Astrocyte (in vitro differentiated cells and primary cell): ENCODE measurements around the gene CIAO2B. TPM values are rescaled to one million over a fixed set of nuclear protein-coding genes. Genes with fewer than 3 reads are reported as not detected.

ENCODE experiments used
- DNase-seq: peaks from one replicate; pipeline ENCODE4 v3.0.0-alpha.2; 2010; ENCODE audit warnings: low read depth
- FAIRE-seq: peaks from 2 replicates; lab custom pipeline; 2011; peaks lifted over from hg19 to GRCh38; lab: Jason Lieb, UNC
- H2AFZ ChIP-seq: 2 replicates; pipeline ENCODE4 v1.6.0; 2012; ENCODE audit warnings: low read depth, low read length, inconsistent platforms
- H3K27ac ChIP-seq: 2 replicates; pipeline ENCODE4 v1.5.1; 2011; ENCODE audit warnings: low read depth, low read length, inconsistent platforms
- H3K27me3 ChIP-seq: 2 replicates; pipeline ENCODE4 v1.6.0; 2011; ENCODE audit warnings: low read length, inconsistent platforms; ENCODE audit not compliant: insufficient read depth
- H3K36me3 ChIP-seq: 2 replicates; pipeline ENCODE4 v1.5.1; 2011; ENCODE audit warnings: low read length, inconsistent platforms; ENCODE audit not compliant: insufficient read depth
- H3K4me1 ChIP-seq: 2 replicates; pipeline ENCODE4 v1.5.1; 2011; ENCODE audit warnings: low read length, inconsistent platforms; ENCODE audit not compliant: insufficient read depth
- H3K4me2 ChIP-seq: 2 replicates; pipeline ENCODE4 v1.6.0; 2012; ENCODE audit warnings: low read length, inconsistent platforms
- H3K4me3 ChIP-seq: 2 replicates; pipeline ENCODE4 v1.5.1; 2011; ENCODE audit warnings: low read depth, mild to moderate bottlenecking, low read length, inconsistent platforms; ENCODE audit not compliant: insufficient read depth
- H3K79me2 ChIP-seq: 2 replicates; pipeline ENCODE4 v1.6.0; 2012; ENCODE audit warnings: mild to moderate bottlenecking, low read length, inconsistent platforms; ENCODE audit not compliant: insufficient read depth
- H3K9ac ChIP-seq: 2 replicates; pipeline ENCODE4 v1.6.0; 2012; ENCODE audit warnings: mild to moderate bottlenecking, low read length, inconsistent platforms
- H3K9me3 ChIP-seq: 2 replicates; pipeline ENCODE4 v1.5.1; 2012; ENCODE audit warnings: low read depth, mild to moderate bottlenecking, low read length, inconsistent platforms; ENCODE audit not compliant: insufficient read depth
- H4K20me1 ChIP-seq: 2 replicates; pipeline ENCODE4 v1.6.0; 2012; ENCODE audit warnings: low read length, inconsistent platforms; ENCODE audit not compliant: insufficient read depth
- H3K27ac Mint-ChIP-seq: one replicate; pipeline ENCODE4 v1.8.0; 2021; ENCODE audit warnings: mild to moderate bottlenecking, mixed read lengths; ENCODE audit not compliant: unreplicated experiment
- H3K27me3 Mint-ChIP-seq: one replicate; pipeline ENCODE4 v1.8.0; 2021; ENCODE audit warnings: low read depth, mixed read lengths; ENCODE audit not compliant: unreplicated experiment
- H3K36me3 Mint-ChIP-seq: one replicate; pipeline ENCODE4 v1.8.0; 2021; ENCODE audit warnings: low read depth, mixed read lengths; ENCODE audit not compliant: unreplicated experiment
- H3K4me1 Mint-ChIP-seq: one replicate; pipeline ENCODE4 v1.8.0; 2021; ENCODE audit warnings: low read depth, mixed read lengths; ENCODE audit not compliant: unreplicated experiment
- H3K4me3 Mint-ChIP-seq: one replicate; pipeline ENCODE4 v1.8.0; 2021; ENCODE audit warnings: mild to moderate bottlenecking, moderate library complexity, mixed read lengths; ENCODE audit not compliant: unreplicated experiment
- H3K9me3 Mint-ChIP-seq: one replicate; pipeline ENCODE4 v1.8.0; 2021; ENCODE audit warnings: mild to moderate bottlenecking, mixed read lengths; ENCODE audit not compliant: unreplicated experiment
- EZH2 ChIP-seq: IDR thresholded peaks from 2 replicates; pipeline ENCODE4 v1.6.1; 2012; ENCODE audit warnings: mild to moderate bottlenecking, low read length, inconsistent platforms; ENCODE audit not compliant: insufficient read depth
- total RNA-seq: library from RNA; stranded (reverse); gene quantifications from 2 replicates; pipeline ENCODE4 v1.2.1, GENCODE V29; 2021
- TF ChIP-seq, protein P1 (sequence below): IDR thresholded peaks from 2 replicates; pipeline ENCODE4 v1.5.1; 2011; ENCODE audit warnings: low read depth, mild to moderate bottlenecking, inconsistent platforms, low read length, moderate library complexity; ENCODE audit not compliant: insufficient read depth

Gene CIAO2B
- total RNA-seq, 1 donor from 2014 or later, result 75.6 TPM

DNA sequence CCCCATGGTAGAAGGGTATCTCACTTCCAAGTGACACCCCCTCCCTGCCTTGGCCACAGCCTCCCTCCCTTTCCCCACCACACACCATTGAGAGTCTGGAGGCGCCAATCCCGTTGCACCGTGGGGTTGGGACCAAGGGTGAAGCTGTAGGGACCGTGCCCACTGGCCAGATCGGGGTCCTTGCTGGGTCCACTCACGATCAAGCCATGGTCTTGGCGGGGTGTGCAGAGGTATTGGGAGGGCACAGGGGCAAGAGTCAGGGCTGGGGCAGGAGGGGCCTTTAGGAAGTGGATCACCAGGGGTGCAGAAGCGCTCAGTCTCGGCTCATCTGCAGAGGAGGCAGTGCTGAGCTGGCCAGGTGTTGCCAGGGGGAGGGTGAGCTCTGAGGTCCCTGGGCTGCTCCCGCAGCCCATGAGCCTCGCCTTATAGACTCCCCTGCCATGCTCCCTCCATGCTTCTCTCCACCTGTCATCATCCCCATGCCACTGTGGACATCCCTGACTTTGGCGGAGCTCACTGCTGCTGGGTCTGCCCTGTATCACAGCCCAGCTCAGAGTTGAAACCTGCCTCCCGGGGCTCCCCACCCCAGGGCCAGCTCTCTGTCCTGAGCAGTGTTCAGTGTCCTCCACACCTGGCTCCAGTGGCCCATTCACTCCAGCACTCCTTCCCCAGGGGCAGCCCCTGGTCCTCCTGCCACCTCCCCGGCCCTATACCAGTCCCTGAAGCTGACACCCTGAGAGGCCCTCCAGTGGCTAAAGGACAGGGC lies 23.8 kb downstream of the CIAO2B start:
- Histone ChIP-seq H3K27ac (no peak overlapping the region), H3K9me3 (no peaks in the 10 kb centered on the region), H3K4me3 (no peak overlapping the region), H3K27me3 (peaks cover 11% of the 10 kb centered on the region), H3K4me2 (no peak overlapping the region), H4K20me1 (no peaks in the 10 kb centered on the region), H2AFZ (no peak overlapping the region), H3K79me2 (no peaks in the 10 kb centered on the region), H3K9ac (no peak overlapping the region), H3K4me1 (no peaks in the 10 kb centered on the region), H3K36me3 (no peaks in the 10 kb centered on the region)
- peaks cover 58% of the 10 kb centered on the region for H3K27me3 Mint-ChIP-seq
- TF ChIP-seq, protein P1, sequence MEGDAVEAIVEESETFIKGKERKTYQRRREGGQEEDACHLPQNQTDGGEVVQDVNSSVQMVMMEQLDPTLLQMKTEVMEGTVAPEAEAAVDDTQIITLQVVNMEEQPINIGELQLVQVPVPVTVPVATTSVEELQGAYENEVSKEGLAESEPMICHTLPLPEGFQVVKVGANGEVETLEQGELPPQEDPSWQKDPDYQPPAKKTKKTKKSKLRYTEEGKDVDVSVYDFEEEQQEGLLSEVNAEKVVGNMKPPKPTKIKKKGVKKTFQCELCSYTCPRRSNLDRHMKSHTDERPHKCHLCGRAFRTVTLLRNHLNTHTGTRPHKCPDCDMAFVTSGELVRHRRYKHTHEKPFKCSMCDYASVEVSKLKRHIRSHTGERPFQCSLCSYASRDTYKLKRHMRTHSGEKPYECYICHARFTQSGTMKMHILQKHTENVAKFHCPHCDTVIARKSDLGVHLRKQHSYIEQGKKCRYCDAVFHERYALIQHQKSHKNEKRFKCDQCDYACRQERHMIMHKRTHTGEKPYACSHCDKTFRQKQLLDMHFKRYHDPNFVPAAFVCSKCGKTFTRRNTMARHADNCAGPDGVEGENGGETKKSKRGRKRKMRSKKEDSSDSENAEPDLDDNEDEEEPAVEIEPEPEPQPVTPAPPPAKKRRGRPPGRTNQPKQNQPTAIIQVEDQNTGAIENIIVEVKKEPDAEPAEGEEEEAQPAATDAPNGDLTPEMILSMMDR, result no peak
- no peak for TF ChIP-seq EZH2
- no peak overlapping the region for H3K4me3 Mint-ChIP-seq
- FAIRE-seq (no peak), DNase-seq (no peak)
- peaks cover 4% of the 10 kb centered on the region for H3K36me3 Mint-ChIP-seq
- peaks cover 5% of the 10 kb centered on the region for H3K4me1 Mint-ChIP-seq
- H3K27ac Mint-ChIP-seq, result no peak overlapping the region
- peaks cover 11% of the 10 kb centered on the region for H3K9me3 Mint-ChIP-seq

- no peaks in the 10 kb centered on the region for H3K79me2 ChIP-seq
- no peaks in the 10 kb centered on the region for H4K20me1 ChIP-seq
- H3K9ac ChIP-seq, result no peak overlapping the region
- FAIRE-seq (no peak), DNase-seq (no peak)
- H3K4me1 ChIP-seq, result no peaks in the 10 kb centered on the region
- no peak overlapping the region for H2AFZ ChIP-seq
- H3K4me2 ChIP-seq, result no peak overlapping the region
- Mint-ChIP-seq H3K36me3 (peaks cover 4% of the 10 kb centered on the region), H3K4me3 (no peak overlapping the region), H3K4me1 (peaks cover 13% of the 10 kb centered on the region), H3K27ac (no peak overlapping the region), H3K9me3 (peaks cover 6% of the 10 kb centered on the region), H3K27me3 (peaks cover 46% of the 10 kb centered on the region)
- no peaks in the 10 kb centered on the region for H3K36me3 ChIP-seq
- no peak for TF ChIP-seq EZH2
- no peaks in the 10 kb centered on the region for H3K9me3 ChIP-seq
- H3K4me3 ChIP-seq, result no peak overlapping the region
- H3K27ac ChIP-seq, result no peak overlapping the region
- peaks cover 11% of the 10 kb centered on the region for H3K27me3 ChIP-seq
Observed at GRCh38 chr16:66908762-66909559, 25.2 kb downstream of the CIAO2B start.

DNA sequence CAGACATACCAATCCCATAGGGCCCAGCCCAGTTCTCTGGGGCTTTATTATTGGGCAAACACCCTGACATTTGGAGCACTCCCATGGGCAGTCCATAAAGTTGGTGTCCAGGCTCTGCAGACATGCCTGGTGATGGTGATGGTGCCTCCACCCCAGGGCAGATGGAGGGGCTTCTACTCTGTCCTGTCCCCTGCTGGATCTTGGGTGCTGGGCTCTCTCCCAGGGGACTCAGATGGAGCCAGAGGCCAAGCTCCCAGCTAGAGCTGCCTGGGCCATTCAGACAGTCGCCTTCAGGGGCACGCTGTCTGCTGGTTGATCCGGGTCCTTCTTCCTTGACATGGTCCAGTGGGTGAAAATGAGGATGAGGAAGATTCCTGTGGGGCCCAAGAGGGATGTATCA lies 26.1 kb downstream of the CIAO2B start:
- no peak for FAIRE-seq
- H3K4me1 Mint-ChIP-seq, result peaks cover 13% of the 10 kb centered on the region
- TF ChIP-seq EZH2, result no peak
- TF ChIP-seq, protein P1, result no peak

More for the DNA sequence above, 26.1 kb downstream of the CIAO2B start:
- Histone ChIP-seq H2AFZ (no peak overlapping the region), H3K9ac (no peak overlapping the region), H3K4me1 (no peaks in the 10 kb centered on the region), H3K27me3 (peaks cover 11% of the 10 kb centered on the region), H3K36me3 (no peaks in the 10 kb centered on the region), H3K4me2 (no peak overlapping the region), H4K20me1 (no peaks in the 10 kb centered on the region), H3K9me3 (no peaks in the 10 kb centered on the region), H3K27ac (no peak overlapping the region), H3K4me3 (no peak overlapping the region), H3K79me2 (no peaks in the 10 kb centered on the region)
- Mint-ChIP-seq H3K4me3 (no peak overlapping the region), H3K27ac (no peak overlapping the region), H3K27me3 (peaks cover 41% of the 10 kb centered on the region), H3K9me3 (peaks cover 6% of the 10 kb centered on the region), H3K36me3 (peaks cover 4% of the 10 kb centered on the region)
- DNase-seq, result no peak
